Adipose tissue (tissue), 3 donors: ENCODE results near the gene PARP3. TPM values are rescaled to one million over a fixed set of nuclear protein-coding genes. Genes with fewer than 3 reads are reported as not detected.

Source experiments
- H3K27ac ChIP-seq: one replicate; pipeline ENCODE4 v1.5.1; 2013; ENCODE audit warnings: low read depth, low read length
- WGBS, 3 donors: extraction: QIAGEN DNeasy Blood & Tissue Kit; methylation state at CpG; one replicate each; pipeline ENCODE4 v1.1.7; 2013; 5-methylcytosine and 5-hydroxymethylcytosine counted together
- polyA plus RNA-seq, 3 donors: library from polyadenylated mRNA; stranded (reverse); fragments of 200-250 nt; gene quantifications; one replicate each; pipeline ENCODE4 v1.2.3, GENCODE V29; 2013
- donor health status: healthy with polysubstance abuse.
- donor health status: Bipolar disorder and iron deficiency.
- donor health status: healthy.

PARP3 gene
- polyA plus RNA-seq, 3 donors, result 5.0 to 25.5 (median 19.6) TPM

DNA sequence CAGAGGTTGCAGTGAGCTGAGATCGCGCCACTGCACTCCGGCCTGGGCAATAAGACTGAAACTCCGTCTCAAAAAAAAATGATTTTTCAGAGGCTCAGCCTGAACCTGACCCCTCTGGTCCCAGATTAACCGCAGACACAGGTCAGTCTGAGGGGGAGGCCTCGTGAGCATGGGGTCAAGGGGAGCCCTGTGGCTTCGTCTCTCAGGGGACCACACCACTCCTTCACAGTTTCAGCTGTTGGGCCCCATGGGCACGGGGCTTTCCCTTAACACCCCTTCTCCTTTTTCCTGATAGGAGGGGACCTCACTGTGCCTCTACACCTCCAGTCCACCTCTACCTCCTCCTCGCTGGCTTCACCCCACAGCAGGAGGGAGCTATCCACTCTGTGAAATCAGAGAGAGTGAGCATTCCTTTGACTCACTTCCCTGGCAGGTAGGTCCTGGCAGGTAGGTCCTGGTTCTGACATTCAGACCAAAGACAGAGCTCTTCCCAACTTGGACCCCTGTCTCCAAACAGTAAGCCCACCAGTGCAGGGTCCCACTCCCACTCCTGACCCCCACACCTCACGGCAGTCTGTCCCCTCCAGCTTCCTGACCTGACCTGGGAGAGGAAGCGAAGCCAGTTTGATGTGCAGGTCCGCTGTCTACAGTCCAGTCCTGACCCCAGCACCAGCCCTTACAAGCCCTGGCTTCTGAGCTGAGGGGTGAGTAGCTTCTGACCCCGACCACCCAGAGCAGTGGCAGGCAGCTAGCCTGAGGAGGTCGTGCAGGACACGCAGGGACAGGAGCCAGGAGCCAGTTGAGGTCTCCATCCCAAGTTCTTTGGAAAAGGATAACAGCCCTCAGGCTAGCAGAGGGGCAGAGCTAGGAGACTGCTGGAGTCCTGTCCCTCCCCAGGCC is 9.4 kb upstream of the PARP3 start:
- 92 to 95% (median 94%) methylated on average over 15 of the region's 15 CpGs for WGBS, 3 donors
- no peak overlapping the region for H3K27ac ChIP-seq

DNA sequence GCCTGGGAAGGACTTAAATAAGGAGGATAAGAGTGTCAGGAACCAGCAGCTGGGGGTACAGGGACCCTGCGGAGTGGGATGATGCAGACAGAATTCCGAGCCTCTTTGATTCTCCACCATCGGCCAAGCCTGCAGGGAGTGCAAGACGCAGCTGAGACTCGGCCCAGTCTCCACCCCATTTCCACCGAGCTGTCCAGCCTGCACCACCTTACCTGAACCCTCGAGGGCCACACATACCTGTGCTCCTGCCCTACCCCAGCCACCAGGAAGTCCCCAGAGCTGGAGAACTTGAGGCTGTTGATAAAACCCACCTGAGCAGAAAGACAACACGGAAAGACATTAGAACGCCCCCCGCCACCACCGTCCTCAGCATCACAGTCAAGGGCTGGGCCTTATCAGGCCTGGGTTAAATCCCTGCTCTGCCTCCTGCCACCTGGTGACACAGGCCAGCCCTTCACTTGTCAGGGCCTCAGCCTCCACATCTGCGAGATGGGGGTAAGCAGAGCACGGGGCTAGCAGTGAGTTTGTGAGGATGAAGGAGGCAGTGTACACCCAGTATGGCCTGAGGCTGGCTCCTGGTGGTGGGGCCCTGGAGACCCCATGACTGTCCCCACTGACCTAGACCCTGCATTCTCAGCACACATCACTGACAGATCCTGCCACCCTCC is 8.6 kb upstream of the PARP3 start:
- no peak overlapping the region for H3K27ac ChIP-seq
- 91 to 96% (median 94%) methylated on average over 13 of the region's 13 CpGs for WGBS, 3 donors

DNA sequence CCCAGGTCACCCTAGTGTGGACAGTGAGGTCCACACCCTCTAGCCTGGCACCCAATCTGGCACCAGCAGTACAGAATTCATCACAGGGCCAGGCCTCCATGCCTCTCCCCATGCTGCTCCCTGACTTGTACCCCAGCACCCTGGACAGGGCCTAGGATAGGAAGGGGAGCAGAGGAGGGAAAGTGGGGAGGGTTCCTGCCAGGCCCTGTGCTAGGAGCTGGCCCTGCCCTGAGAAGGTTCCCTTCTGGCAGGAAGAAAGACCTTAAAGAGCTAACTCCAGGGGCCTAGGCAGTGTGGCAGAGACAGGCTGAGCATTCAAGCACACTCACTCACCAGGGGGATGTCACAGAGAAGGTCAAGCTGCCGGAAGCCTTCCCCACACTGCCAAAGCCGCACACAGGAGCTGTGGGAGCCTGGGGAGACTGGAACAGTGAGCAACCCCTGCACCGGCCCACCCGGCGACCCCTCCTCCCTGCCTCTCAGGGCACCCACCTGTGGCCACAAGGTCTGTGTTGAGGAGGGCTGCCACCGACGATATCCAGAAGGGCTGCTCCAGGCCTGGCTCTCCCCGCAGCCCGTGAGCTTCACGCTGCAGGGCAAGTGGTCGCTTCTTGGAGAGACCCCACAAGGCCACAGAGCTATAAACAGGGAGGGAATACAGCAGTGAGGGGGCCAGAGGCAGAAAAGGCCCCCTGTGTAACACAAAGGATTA is 7.9 kb upstream of the PARP3 start:
- WGBS, 3 donors, result 92 to 95% (median 94%) methylated on average over 11 of the region's 11 CpGs
- no peak overlapping the region for H3K27ac ChIP-seq

DNA sequence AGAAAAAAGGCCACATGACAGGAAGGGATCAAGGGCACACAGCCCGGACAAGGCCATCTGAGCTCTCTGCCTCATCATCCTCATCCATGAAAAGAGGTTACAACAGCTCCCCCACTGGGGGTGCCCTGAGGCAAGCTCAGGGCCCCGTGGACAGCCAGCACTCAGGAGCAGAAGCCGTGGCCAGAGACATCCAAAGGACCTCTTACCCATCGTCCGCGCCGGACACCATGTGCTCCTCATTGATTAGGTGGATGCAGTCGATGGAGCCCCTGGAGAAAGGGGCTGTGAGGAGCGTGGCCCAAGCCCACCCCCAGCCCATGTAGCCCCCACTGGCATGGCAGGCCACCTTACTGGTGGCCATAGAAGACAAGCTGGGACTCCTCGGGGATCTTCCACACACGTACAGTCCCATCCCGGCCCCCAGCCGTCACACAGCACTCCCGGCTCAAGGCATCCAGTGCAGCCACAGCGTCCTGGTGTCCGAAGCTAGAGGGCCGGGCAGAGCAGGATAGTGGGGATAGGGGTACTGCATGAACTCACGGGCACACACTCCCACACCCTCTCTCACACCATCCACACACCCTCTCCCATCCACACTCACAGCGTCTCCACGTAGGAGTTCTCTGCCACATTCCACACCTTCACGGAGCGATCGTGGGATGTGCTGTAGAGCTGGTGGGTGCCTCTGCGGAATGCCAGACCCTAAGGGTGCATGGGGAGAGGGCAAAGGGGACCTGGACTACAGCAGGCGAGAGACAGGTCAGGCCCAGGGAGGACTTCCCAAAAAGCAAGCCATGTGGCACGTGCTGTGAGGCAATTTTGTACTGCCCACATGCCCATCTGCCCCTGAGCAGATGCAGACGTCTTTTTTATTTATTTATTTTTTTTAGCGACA is 6.9 kb upstream of the PARP3 start:
- WGBS, 3 donors, result 92 to 93% (median 93%) methylated on average over 27 to 28 of the region's 28 CpGs

DNA sequence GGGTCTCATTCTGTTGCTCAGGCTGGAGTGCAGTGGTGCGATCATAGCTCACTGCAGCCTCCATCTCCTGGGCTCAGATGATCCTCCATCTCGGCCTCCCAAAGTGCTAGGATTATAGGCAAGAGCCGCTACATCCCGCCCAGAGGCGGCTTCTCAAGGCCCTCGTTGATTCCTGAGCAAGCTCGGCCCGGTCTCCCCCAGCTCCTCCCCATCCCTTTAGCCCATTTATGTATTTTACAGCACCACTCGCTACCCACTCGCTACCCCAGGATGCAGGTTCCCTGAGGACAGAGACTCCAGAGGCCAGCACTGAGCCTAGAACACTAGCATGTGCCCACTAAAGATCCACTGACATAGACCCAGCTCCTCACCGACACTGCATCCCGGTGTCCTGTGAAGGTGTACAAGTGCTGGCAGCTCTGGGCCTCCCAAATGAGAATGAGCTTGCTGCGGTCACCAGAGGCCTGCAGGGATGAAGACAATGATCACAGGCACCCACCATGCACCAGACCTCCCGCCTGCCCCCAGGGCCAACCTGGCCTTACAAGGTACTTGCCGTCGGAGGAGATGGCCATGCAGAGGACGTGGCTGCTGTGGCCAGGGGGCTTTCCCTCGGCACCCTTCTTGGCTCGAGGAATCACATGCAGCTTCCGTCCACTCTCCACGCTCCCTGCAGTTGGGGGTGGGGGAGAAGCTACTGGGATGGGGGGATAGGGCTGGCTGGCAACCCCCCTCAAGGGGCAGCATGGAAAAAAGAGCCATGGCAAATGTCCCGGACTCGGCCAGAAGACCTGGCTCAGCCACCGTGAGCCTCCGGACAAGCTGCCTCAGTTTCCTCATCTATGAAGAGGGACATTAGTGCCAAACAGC is 6.0 kb upstream of the PARP3 start:
- 96% methylated on average over 25 of the region's 25 CpGs for WGBS, 3 donors
- H3K27ac ChIP-seq, result no peak overlapping the region

More for the DNA sequence above, 6.9 kb upstream of the PARP3 start:
- H3K27ac ChIP-seq, result no peak overlapping the region

DNA sequence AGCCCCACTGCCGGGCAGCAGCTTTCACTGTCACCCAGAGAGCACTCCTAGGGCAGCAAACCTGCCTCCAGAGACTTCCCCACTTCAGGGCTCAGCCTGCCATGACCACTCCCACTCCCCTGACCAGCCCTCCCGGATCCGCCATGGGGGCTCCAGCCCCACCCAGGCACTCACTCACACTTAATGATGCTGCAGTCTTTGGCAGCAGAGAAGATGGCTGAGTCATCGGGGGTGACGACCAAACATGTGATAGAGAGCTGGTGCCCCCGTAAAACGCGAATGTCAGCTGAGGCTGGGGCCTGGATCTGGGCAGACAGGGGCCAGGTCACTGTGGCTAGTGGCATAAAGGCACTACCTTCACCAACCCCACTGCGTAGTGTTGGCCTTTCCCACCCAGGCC is 5.1 kb upstream of the PARP3 start:
- no peak overlapping the region for H3K27ac ChIP-seq
- WGBS, 3 donors, result 81 to 88% (median 85%) methylated on average over 9 of the region's 9 CpGs

DNA sequence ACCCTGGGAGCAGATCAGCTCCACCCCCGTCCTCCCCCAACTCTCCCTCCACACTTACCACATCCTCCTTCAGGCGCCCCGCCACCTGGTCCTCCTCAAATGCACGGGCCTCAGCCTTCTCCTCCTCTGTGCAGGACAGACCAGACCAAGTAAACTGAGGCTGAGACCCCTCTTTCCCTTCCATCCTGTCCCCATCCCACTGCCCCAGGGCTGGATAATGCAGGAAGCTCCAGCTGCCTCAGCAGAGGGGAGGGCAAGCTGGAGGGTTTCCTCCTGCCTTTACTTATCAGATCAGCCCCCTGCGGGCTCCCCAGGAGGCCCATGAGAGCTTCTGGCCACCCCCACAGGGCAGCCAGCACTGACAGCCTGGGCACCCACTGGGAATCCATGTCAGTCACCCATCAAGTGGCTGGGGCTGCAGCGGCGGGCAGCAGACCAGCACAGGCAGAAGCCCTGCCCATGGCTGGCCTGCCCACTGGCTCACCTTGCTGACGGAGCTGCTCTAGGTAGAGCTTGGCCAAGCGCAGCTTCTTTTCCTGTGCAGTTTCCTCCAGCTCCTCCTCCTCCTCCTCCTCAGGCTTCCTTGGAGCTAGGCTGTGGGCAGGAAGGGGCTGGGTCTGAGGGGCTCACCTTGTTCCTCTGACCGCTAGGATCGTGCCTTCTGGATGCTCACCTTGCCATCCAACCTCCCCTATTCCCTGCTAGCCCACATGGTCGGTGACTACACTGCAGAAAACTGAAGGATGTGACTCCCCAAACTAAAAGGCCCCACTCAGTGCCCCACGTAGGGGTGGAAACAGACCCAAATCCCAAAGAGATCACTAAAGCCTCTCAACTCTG is 4.3 kb upstream of the PARP3 start:
- no peak overlapping the region for H3K27ac ChIP-seq
- 90 to 92% (median 91%) methylated on average over 13 of the region's 13 CpGs for WGBS, 3 donors

DNA sequence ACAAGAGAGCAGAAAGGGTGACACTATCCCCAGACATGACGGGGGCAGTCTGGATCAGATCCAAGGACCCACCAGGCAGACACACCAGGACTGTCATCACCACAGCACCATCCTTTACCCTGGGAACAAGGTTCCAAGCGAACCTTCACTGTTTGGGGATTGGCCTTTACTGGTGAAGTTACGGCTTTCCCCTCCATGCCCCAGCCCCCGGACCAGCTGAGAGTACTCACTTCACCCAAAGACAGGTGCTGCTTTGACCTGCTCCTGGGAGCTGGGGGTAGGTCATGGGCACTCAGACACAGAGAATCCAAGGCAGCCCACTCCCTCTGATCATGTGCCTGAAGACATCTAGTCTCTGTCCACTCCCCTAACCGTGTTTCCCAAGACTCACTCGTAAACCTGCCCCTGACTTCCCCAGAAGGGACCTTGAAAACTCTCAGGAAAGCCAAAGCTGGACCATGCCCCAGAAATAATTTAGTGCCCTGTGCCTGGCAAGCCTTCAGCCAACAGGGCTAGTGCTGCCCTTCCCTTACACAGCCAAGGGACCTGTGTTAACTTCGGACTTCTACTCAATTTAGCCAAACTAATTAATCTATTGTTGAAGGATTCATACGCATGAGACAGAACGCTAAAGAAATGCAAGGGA is 3.3 kb upstream of the PARP3 start:
- H3K27ac ChIP-seq, result no peak overlapping the region
- 79 to 90% (median 80%) methylated on average over 9 of the region's 9 CpGs for WGBS, 3 donors

DNA sequence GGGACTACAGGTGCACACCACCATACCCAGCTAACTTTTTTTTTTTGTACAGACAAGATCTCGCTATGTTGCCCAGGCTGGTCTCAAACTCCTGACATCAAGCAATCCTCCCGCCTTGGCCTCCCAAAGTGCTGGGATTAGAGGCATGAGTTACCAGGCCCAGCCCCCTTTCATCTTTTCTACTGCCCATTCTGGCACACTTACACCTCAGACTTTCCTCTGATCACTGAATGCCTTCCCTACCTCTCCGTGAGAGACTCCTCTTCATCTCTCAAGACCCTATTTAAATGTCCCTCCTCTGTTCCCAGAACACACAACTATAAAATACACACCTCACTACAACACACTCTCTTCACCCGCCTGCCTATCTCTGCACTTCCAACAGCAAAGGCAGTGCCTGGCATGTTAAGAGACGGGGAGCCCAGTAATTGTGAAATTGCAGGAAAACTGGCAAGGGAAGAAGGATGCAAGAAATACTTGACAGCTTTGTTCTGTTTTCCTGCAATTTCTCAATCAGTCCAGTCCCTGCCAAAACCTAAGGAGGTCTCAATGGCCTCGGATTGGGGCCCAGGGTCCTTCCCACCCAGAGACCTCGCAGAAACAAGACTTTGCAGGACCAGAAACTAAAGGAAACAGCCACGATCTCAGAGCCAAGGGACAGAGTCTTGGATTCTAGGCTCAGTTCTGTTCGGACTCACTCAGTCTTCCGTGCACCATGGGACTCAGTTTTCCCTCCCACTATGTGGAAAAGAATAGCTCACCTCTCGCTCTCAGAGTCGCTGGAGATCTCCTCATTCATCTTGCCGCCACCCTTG is 1.3 kb upstream of the PARP3 start:
- no peak overlapping the region for H3K27ac ChIP-seq
- 29 to 35% (median 33%) methylated on average over 13 of the region's 13 CpGs for WGBS, 3 donors

DNA sequence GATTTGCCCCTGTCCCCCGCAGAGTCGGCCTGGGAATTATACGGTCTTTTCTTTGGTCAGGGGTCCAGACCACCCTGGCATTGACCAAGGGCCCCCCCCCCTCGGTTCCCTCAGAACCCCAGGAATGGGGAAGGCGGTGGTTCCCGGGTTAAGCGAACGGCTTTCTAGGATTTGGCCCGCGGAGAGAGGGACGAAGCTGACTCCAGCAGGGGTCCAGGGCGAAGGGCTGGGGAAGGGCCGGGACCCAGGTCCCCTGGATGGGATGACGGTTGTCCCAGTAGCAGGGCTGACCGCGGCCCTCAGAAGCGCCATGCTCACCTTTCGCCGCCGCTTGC is 733 bp upstream of the PARP3 start:
- no peak overlapping the region for H3K27ac ChIP-seq
- 0% methylated on average over 19 to 20 of the region's 20 CpGs for WGBS, 3 donors

DNA sequence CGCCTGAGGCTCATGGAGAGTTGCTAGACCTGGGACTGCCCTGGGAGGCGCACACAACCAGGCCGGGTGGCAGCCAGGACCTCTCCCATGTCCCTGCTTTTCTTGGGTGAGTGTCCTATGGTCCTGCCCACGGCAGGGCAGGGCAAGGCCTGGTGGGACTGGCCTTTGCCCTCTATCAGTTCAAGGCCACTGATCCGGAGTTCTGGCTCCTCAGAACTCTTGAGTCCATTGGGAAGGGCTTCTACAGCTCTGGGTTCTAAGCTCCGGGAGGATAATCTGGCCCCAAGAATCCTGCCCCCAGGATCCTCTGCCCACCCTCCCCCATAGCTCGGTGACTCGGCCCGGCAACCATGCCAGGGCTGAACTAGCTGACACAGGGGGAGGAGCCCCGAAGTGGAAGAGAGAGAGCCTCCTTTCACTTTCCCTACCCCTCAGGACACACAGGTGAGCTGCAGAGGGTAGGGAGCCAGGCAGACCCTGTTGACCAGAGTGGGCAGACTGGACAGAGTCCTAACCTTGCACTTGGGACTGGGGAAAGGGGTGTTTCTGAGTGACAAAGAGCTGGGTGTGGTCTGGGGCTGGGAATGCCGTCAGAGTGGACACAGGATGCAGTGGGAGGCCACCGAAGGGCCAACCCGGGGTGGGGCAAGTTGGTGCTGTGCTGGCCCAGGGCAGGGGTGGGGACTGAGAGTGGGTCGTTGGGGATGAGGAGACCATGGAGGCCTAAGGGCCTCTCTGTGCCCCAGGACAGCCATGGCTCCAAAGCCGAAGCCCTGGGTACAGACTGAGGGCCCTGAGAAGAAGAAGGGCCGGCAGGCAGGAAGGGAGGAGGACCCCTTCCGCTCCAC is 664 bp downstream of the PARP3 start:
- peak overlapping the region; percentile 89 for H3K27ac ChIP-seq
- 26 to 55% (median 43%) methylated on average over 15 to 17 of the region's 17 CpGs for WGBS, 3 donors

DNA sequence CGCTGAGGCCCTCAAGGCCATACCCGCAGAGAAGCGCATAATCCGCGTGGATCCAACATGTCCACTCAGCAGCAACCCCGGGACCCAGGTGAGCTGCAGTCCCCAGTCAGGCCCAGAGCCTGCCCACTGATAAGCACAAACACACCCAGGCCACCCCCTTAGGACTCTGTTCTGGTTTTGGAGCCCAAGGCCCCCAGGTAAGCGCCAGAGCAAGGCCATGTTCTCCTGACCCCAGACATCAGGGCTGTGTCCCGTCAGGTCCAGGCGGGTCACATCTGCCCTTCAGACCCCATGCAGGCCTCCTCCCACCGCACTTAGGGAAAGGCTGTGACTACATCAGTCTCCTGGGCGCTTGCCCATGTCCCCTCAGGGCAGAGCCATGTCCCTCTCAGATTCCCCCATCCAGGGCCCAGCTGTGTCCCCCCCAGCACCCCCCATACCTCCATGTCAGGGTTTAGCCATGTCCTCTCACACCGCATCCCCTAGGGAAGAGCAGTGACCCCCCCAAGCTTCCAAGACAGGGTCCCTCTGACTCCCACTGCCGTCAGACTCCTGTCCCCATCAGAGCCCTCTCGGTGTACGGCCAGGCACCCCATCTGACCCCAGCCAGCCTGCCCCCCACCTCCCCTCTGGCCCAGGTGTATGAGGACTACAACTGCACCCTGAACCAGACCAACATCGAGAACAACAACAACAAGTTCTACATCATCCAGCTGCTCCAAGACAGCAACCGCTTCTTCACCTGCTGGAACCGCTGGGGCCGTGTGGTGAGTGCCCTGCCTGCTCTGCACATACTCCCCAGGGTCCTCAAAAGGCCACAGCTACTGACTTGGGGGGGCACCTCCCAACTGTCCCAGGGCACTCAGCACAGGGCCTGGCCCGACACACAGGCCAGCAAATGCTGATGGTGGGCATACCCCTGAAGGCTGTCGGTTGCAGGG is 1.6 kb downstream of the PARP3 start:
- no peak overlapping the region for H3K27ac ChIP-seq
- WGBS, 3 donors, result 93 to 95% (median 95%) methylated on average over 20 to 21 of the region's 21 CpGs

DNA sequence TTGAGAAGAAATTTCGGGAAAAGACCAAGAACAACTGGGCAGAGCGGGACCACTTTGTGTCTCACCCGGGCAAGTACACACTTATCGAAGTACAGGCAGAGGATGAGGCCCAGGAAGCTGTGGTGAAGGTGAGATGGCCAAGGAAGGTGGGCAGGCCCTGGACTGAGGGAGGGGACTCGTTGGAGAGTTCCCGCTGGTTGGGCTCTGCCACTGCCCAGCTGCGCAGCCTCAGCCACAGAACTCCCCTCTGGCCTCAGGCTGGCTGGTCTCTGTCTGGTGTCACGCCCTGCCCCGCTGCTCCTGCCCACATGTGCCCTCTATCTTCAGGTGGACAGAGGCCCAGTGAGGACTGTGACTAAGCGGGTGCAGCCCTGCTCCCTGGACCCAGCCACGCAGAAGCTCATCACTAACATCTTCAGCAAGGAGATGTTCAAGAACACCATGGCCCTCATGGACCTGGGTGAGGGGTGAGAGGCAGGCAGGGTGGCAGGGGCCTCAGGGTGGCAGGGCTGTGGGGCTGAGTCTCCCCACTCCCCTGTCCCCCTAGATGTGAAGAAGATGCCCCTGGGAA is 2.4 kb downstream of the PARP3 start:
- H3K27ac ChIP-seq, result no peak overlapping the region
- WGBS, 3 donors, result 81 to 94% (median 89%) methylated on average over 11 of the region's 11 CpGs
